Measurements from ENCODE around the gene DAP. TPM values are rescaled to one million over a fixed set of nuclear protein-coding genes. Genes with fewer than 3 reads are reported as not detected.

Gene DAP
- total RNA-seq, 2 donors from 2014 or later, result 34.6 to 65.8 TPM

GRCh38 chr5:10735569-10736276, 25.3 kb downstream of the DAP start:
- H3K9me3 ChIP-seq, result peaks cover 0 to 3% of the 10 kb centered on the region in 2 donors
- peaks cover 0 to 16% of the 10 kb centered on the region in 2 donors for H3K4me1 ChIP-seq
- no peak overlapping the region for H3K4me3 ChIP-seq
- no peak for DNase-seq (ENCODE audit: low spot score)
- H3K36me3 ChIP-seq, result peaks cover 1% of the 10 kb centered on the region
- H3K27ac ChIP-seq, result no peak overlapping the region
- no peaks in the 10 kb centered on the region for H3K27me3 ChIP-seq
- TF ChIP-seq CTCF (IDR thresholded peaks at IDR 0.05), result no peak

DNA sequence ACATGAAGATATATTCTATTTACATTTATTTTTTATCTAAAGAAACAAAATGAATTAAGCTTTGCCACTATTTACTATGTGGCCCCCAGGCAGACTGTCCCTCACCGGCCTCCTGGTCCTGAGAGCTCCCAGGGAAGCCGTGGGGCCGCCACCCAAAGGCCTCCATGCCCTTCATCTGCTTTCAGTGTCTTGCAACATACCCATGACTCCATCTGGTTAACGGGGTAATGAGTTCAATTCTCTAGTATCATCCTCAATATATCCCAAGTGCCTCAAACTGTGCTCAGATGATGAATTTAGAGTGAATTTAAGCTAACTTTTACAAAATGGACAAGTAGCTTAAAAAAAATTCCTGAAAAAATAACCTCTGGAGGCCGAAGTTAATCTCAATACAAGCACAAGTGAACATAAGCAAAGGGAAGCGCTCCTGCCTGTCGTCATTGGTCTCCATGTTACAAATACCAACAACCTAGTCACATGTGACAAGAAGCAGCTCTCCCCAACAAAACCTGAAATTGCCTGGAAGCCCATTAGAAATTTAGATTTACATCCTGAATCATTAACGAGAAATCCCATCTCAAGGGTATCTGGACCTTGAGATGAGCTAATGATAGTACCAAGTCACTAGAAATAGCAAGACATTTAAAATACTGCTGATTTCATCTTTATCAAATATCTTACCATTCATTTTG, 26.1 kb downstream of the DAP start:
- Histone ChIP-seq H3K9me3 (peaks cover 0 to under 1% of the 10 kb centered on the region in 2 donors), H3K36me3 (no peaks in the 10 kb centered on the region), H3K4me3 (no peak overlapping the region), H3K4me1 (peaks cover 0 to 20% of the 10 kb centered on the region in 2 donors), H3K27me3 (no peaks in the 10 kb centered on the region), H3K27ac (no peak overlapping the region)
- no peak for TF ChIP-seq CTCF (IDR thresholded peaks at IDR 0.05)
- DNase-seq (ENCODE audit: low spot score), result no peak

DNA sequence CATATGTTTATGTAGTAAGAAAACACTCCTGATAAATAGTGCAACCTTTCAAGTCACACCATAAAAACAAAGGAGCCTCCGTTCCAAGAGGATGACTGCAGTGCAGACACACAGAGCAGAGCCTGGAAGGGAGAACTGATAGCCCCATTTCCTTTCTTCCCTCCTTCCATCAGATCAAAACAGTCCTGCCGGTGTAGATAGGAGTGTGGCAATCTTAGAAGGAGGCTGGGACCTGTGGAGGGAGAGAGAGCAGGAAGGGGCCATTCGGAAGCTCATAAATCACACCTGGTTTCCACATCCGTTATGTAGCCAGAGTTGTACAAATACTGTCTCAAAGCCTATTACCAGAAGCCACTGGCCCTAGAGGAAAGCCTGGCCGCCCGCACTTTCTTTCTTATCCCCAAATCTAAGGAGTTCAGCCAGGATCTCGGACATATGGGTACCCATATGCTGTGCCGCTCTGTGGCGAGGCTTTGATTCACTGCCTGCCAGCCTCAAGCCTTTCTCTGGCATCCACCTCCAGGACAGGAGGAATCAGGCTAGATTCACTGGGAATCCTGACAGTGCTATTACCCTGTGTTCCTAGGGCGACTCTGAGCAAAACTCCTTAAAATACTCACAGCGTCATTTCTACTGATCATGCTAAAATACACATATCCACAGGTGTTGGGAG, 26.9 kb downstream of the DAP start:
- no peak for DNase-seq (ENCODE audit: low spot score)
- Histone ChIP-seq H3K4me1 (peaks cover 0 to 23% of the 10 kb centered on the region in 2 donors), H3K9me3 (no peaks in the 10 kb centered on the region), H3K27ac (no peak overlapping the region), H3K27me3 (no peaks in the 10 kb centered on the region), H3K4me3 (no peak overlapping the region), H3K36me3 (no peaks in the 10 kb centered on the region)
- no peak for TF ChIP-seq CTCF (IDR thresholded peaks at IDR 0.05)

DNA sequence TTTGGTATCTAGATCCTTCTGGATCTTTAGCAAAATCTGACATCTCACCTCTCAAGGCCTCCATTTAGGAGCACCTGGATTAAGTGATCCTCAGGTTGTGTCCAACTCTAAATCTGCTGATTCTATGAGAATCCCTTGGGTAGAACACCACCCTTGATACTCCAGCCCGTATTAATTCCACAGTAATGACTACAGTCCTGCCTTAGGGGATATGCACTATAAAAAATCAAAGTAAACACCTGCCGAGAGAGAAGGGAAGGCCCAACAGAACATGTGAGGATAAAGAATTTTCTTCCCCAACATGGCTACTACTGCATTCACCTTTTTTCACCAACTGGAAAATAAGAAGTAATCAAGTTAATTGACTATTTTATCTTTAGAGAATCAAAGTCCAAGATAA, 27.6 kb downstream of the DAP start:
- H3K27me3 ChIP-seq, result no peaks in the 10 kb centered on the region
- H3K4me1 ChIP-seq, result peaks cover 0 to 23% of the 10 kb centered on the region in 2 donors
- H3K27ac ChIP-seq, result no peak overlapping the region
- H3K36me3 ChIP-seq, result no peaks in the 10 kb centered on the region
- H3K9me3 ChIP-seq, result no peaks in the 10 kb centered on the region
- TF ChIP-seq CTCF (IDR thresholded peaks at IDR 0.05), result no peak
- no peak overlapping the region for H3K4me3 ChIP-seq
- no peak for DNase-seq (ENCODE audit: low spot score)

DNA sequence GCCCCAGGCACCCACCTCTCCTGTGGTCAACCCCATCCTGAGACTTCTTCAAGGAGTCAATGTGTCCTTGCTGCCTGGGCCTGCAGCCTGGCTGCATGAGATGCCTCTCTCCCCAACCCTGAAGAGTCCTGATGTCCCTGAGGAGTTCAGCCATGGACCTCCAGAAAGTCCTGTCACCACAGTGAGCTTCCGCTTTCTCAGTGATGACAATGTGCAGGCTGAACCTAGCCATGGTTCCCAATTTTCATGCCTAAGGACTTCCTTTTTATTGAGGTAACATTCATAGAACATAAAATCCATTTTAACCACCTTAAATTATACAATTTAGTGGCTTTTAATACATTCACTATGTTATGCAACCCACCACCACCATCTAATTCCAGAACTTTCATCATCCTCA, 29.1 kb downstream of the DAP start:
- Histone ChIP-seq H3K4me3 (no peak overlapping the region), H3K27ac (no peak overlapping the region), H3K27me3 (no peaks in the 10 kb centered on the region), H3K9me3 (no peaks in the 10 kb centered on the region), H3K4me1 (peaks cover 0 to 30% of the 10 kb centered on the region in 2 donors), H3K36me3 (no peaks in the 10 kb centered on the region)
- no peak for TF ChIP-seq CTCF (IDR thresholded peaks at IDR 0.05)
- DNase-seq (ENCODE audit: low spot score), result no peak
